GM23338 (cell line): Measurements from ENCODE around the gene OGT. TPM values are rescaled to one million over a fixed set of nuclear protein-coding genes. Genes with fewer than 3 reads are reported as not detected.
A peak's percentile ranks its signal among the peaks of the same experiment; 100 is the strongest.
"Not testable (repeated sequence)": the region's sequence is repeated elsewhere in the genome, so short reads cannot be mapped to it uniquely, and the experiment has no call there.

Source experiments
- ATAC-seq: fragments of 200-7000 bp; cut with Tn5 transposase; 3 replicates; pipeline ENCODE4 v1.9.1; 2020
- DNase-seq: peaks from one replicate; pipeline ENCODE4 v3.0.0-alpha.2; 2015; ENCODE audit warnings: low spot score
- H2AFZ ChIP-seq: fragments of 200-600 bp; sonication (generic); 2 replicates; pipeline ENCODE4 v1.8.0; 2016; ENCODE audit warnings: antibody characterized with exemption, mild to moderate bottlenecking, moderate library complexity
- H3F3A ChIP-seq: fragments of 200-600 bp; sonication (generic); replicated peaks from 2 replicates; pipeline ENCODE4 v1.8.0; 2017; ENCODE audit warnings: antibody characterized with exemption, mixed run types, low read depth
- H3K27ac ChIP-seq: fragments of 200-600 bp; sonication (generic); 2 replicates; pipeline ENCODE4 v1.6.1; 2016; ENCODE audit warnings: low read depth
- H3K27me3 ChIP-seq: fragments of 200-600 bp; sonication (generic); 2 replicates; pipeline ENCODE4 v1.8.0; 2016; ENCODE audit warnings: mild to moderate bottlenecking, mixed run types, moderate library complexity; ENCODE audit not compliant: insufficient read depth
- H3K36me3 ChIP-seq: fragments of 200-600 bp; sonication (generic); 2 replicates; pipeline ENCODE4 v1.8.0; 2016; ENCODE audit warnings: mild to moderate bottlenecking; ENCODE audit not compliant: insufficient read depth
- H3K4me1 ChIP-seq: fragments of 200-600 bp; sonication (generic); 2 replicates; pipeline ENCODE4 v1.8.0; 2016; ENCODE audit warnings: mild to moderate bottlenecking, moderate library complexity; ENCODE audit not compliant: insufficient read depth
- H3K4me2 ChIP-seq: fragments of 200-600 bp; sonication (generic); 2 replicates; pipeline ENCODE4 v1.7.1; 2017; ENCODE audit warnings: mixed run types
- H3K4me3 ChIP-seq: fragments of 200-600 bp; sonication (generic); 2 replicates; pipeline ENCODE4 v1.6.1; 2016; ENCODE audit warnings: mixed run types
- H3K79me2 ChIP-seq: fragments of 200-600 bp; sonication (generic); replicated peaks from 2 replicates; pipeline ENCODE4 v1.8.0; 2017; ENCODE audit warnings: mild to moderate bottlenecking; ENCODE audit not compliant: insufficient read depth
- H3K9me2 ChIP-seq: fragments of 200-600 bp; sonication (generic); 2 replicates; pipeline ENCODE4 v1.8.0; 2017; ENCODE audit not compliant: insufficient read depth
- H4K20me1 ChIP-seq: fragments of 200-600 bp; sonication (generic); replicated peaks from 2 replicates; pipeline ENCODE4 v1.8.0; 2017; ENCODE audit warnings: mild to moderate bottlenecking; ENCODE audit not compliant: insufficient read depth
- H3K27ac Mint-ChIP-seq: 2 replicates; pipeline ENCODE4 v1.8.0; 2020; ENCODE audit warnings: inconsistent platforms, mild to moderate bottlenecking, moderate library complexity, mixed read lengths
- H3K27me3 Mint-ChIP-seq: 3 replicates; pipeline ENCODE4 v1.8.0; 2022; ENCODE audit warnings: low read depth, mild to moderate bottlenecking, moderate library complexity, mixed read lengths, inconsistent platforms; ENCODE audit not compliant: insufficient read depth, poor library complexity
- H3K36me3 Mint-ChIP-seq: 3 replicates; pipeline ENCODE4 v1.8.0; 2021; ENCODE audit warnings: low read depth, mild to moderate bottlenecking, inconsistent platforms, moderate library complexity, mixed read lengths
- H3K4me1 Mint-ChIP-seq: 3 replicates; pipeline ENCODE4 v1.8.0; 2020; ENCODE audit warnings: mild to moderate bottlenecking, inconsistent platforms, mixed read lengths
- H3K4me3 Mint-ChIP-seq: 3 replicates; pipeline ENCODE4 v1.8.0; 2021; ENCODE audit warnings: moderate library complexity, mild to moderate bottlenecking, inconsistent platforms, mixed read lengths
- H3K9me3 Mint-ChIP-seq: 3 replicates; pipeline ENCODE4 v1.8.0; 2020; ENCODE audit warnings: moderate library complexity, mild to moderate bottlenecking, inconsistent platforms, mixed read lengths
- CREB1 ChIP-seq: fragments of 250-450 bp; sonication (Bioruptor Pico); IDR thresholded peaks from 2 replicates; pipeline ENCODE4 v1.5.0; 2020; ENCODE audit warnings: low read depth, mild to moderate bottlenecking, moderate library complexity
- EZH2phosphoT487 ChIP-seq: fragments of 200-600 bp; sonication (generic); IDR thresholded peaks from one replicate; pipeline ENCODE4 v1.8.1; 2018; ENCODE audit warnings: antibody characterized with exemption; ENCODE audit not compliant: unreplicated experiment
- JUNB ChIP-seq: IDR thresholded peaks from one replicate; pipeline ENCODE4 v1.6.1; 2016; ENCODE audit warnings: antibody characterized with exemption; ENCODE audit not compliant: unreplicated experiment
- NANOG ChIP-seq: IDR thresholded peaks from 2 replicates; pipeline ENCODE4 v1.6.1; 2016; ENCODE audit warnings: antibody characterized with exemption, borderline replicate concordance
- POLR2AphosphoS5 ChIP-seq: IDR thresholded peaks from 2 replicates; pipeline ENCODE4 v1.6.1; 2016; ENCODE audit warnings: antibody characterized with exemption, low read depth
- STAT1 ChIP-seq: IDR thresholded peaks from one replicate; pipeline ENCODE4 v1.6.1; 2016; ENCODE audit warnings: antibody characterized with exemption; ENCODE audit not compliant: unreplicated experiment
- ZNF114 ChIP-seq: fragments of 250-450 bp; sonication (Bioruptor Pico); IDR thresholded peaks from 2 replicates; pipeline ENCODE4 v1.5.0; 2020; ENCODE audit warnings: mild to moderate bottlenecking, moderate library complexity
- ZNF331 ChIP-seq: fragments of 250-450 bp; sonication (Bioruptor Pico); IDR thresholded peaks from 2 replicates; pipeline ENCODE4 v1.5.0; 2020; ENCODE audit warnings: low read depth, mild to moderate bottlenecking, moderate library complexity
- polyA plus RNA-seq: library from polyadenylated mRNA; unstranded; fragments of >200 nt; fragmentation: Nextera tagmentation; extraction: Ambion mirVana; gene quantifications from 2 replicates; pipeline ENCODE4 v1.2.1, GENCODE V29; 2016
- total RNA-seq: library from RNA; depleted of rRNA; stranded (reverse); fragments of >200 nt; shearing (Covaris generic); gene quantifications from 2 replicates; pipeline ENCODE4 v1.2.3, GENCODE V29; 2014
- TF ChIP-seq, protein P1 (sequence below): IDR thresholded peaks from one replicate; pipeline ENCODE4 v1.6.1; 2018; ENCODE audit warnings: antibody characterized with exemption; ENCODE audit not compliant: unreplicated experiment
- TF ChIP-seq, protein P2 (sequence below), 2 experiments: fragments of 200-600 bp in 1 of 2; sonication (generic) in 1 of 2; conservative IDR thresholded peaks; 2 replicates each; pipeline versions ENCODE4 v1.5.1 to v1.6.1; 2016 to 2017; ENCODE audit warnings: antibody characterized with exemption in 2 of 2, low read depth in 2 of 2, mild to moderate bottlenecking in 2 of 2, moderate library complexity in 1 of 2
- TF ChIP-seq, protein P3 (sequence below): IDR thresholded peaks from 2 replicates; pipeline ENCODE4 v1.6.1; 2016; ENCODE audit warnings: antibody characterized with exemption

OGT gene
- total and polyA plus RNA-seq, 2 experiments from 2014 or later, result 43.3 to 163 TPM

DNA sequence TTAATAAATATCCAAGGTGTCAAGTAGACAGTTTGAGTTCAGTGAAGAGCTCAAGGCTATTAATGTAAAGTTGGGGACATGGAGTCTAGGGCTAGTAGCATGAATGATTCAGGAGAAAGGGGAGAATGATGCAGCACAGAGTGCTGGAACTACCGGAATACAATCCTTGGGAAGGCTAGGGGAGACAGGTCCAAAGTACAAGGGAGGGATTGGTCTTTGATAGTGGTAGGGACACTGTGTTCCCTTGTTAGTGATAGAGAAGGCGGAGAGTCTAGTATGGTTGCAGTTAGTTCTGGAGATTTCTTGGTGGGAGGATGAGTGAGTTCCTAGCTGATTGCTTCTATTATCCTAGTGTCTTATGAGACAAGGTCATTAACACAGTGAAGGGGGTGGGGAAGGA, 54.0 kb downstream of the OGT start (continued):
- TF ChIP-seq, protein P1, sequence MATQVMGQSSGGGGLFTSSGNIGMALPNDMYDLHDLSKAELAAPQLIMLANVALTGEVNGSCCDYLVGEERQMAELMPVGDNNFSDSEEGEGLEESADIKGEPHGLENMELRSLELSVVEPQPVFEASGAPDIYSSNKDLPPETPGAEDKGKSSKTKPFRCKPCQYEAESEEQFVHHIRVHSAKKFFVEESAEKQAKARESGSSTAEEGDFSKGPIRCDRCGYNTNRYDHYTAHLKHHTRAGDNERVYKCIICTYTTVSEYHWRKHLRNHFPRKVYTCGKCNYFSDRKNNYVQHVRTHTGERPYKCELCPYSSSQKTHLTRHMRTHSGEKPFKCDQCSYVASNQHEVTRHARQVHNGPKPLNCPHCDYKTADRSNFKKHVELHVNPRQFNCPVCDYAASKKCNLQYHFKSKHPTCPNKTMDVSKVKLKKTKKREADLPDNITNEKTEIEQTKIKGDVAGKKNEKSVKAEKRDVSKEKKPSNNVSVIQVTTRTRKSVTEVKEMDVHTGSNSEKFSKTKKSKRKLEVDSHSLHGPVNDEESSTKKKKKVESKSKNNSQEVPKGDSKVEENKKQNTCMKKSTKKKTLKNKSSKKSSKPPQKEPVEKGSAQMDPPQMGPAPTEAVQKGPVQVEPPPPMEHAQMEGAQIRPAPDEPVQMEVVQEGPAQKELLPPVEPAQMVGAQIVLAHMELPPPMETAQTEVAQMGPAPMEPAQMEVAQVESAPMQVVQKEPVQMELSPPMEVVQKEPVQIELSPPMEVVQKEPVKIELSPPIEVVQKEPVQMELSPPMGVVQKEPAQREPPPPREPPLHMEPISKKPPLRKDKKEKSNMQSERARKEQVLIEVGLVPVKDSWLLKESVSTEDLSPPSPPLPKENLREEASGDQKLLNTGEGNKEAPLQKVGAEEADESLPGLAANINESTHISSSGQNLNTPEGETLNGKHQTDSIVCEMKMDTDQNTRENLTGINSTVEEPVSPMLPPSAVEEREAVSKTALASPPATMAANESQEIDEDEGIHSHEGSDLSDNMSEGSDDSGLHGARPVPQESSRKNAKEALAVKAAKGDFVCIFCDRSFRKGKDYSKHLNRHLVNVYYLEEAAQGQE, result no peak
- TF ChIP-seq, protein P2, sequence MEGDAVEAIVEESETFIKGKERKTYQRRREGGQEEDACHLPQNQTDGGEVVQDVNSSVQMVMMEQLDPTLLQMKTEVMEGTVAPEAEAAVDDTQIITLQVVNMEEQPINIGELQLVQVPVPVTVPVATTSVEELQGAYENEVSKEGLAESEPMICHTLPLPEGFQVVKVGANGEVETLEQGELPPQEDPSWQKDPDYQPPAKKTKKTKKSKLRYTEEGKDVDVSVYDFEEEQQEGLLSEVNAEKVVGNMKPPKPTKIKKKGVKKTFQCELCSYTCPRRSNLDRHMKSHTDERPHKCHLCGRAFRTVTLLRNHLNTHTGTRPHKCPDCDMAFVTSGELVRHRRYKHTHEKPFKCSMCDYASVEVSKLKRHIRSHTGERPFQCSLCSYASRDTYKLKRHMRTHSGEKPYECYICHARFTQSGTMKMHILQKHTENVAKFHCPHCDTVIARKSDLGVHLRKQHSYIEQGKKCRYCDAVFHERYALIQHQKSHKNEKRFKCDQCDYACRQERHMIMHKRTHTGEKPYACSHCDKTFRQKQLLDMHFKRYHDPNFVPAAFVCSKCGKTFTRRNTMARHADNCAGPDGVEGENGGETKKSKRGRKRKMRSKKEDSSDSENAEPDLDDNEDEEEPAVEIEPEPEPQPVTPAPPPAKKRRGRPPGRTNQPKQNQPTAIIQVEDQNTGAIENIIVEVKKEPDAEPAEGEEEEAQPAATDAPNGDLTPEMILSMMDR (conservative IDR thresholded peaks at IDR 0.05; ENCODE audit: low read depth in 2 of 2), result no peak

DNA sequence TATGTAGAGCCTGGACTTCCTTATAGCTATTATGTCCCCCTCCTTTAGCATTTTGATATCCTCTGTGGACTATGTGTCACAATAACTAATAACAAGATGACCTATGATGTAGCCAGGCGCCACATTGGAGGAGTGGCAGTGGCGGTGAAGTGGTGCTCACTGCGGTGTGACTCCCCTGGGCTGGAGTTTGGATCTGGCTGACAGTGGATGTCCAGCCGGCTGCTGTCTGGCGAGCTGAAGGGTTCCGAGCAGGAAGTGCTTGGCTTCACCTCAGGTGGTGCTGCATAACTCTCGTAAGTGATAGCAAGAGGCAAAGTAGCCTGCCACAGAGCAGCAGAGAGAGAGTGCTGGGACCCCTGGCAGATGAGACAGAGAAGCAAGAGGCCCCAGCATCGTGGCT, 60.3 kb downstream of the OGT start:
- H3K27ac Mint-ChIP-seq, DNase-seq, H3K36me3 ChIP-seq, H3K9me2 ChIP-seq, H3K4me2 ChIP-seq, H3K4me1 Mint-ChIP-seq, H3K4me1 ChIP-seq, H3K4me3 ChIP-seq, H3K27ac ChIP-seq, H3K36me3 Mint-ChIP-seq, H2AFZ ChIP-seq, H3K27me3 Mint-ChIP-seq, H4K20me1 ChIP-seq, H3F3A ChIP-seq, H3K27me3 ChIP-seq, H3K9me3 Mint-ChIP-seq, H3K79me2 ChIP-seq, H3K4me3 Mint-ChIP-seq: not testable (repeated sequence)
- peak; percentile 52; the same call in 1 of the 3 replicates for ATAC-seq

DNA sequence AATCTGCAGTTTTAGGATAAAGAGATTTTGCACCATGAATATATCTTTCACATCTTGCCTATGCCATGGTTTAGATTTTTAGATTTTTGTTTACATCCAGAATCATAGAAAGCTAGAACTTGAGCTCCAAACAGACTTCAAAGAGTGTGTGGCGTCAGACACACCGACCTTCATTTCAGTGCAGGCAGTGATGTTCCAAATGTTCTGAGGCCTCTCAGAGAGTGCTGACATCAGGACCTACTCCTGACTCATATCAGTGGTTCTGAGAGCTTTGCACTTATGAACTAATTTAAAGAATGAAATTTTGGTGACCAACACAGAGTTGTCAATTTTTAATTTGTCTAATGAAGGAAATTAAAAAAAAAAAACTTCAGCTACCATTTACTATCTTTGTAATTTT, 67.1 kb downstream of the OGT start:
- H3K4me1 Mint-ChIP-seq, result peaks cover 3% of the 10 kb centered on the region; the same call in 1 of the 3 replicates
- no peaks in the 10 kb centered on the region; the same call in 2 of the 3 replicates for H3K9me3 Mint-ChIP-seq
- H3K4me2 ChIP-seq, result no peak overlapping the region
- no peak overlapping the region for H3K4me3 ChIP-seq
- no peak for ATAC-seq
- H3K27me3 Mint-ChIP-seq, result no peaks in the 10 kb centered on the region
- no peak overlapping the region for H3K27ac Mint-ChIP-seq
- H3K27ac ChIP-seq, result no peak overlapping the region
- no peaks in the 10 kb centered on the region for H3K9me2 ChIP-seq
- no peak overlapping the region for H3K4me3 Mint-ChIP-seq
- H2AFZ ChIP-seq, result no peak overlapping the region
- H3K79me2 ChIP-seq, result no peaks in the 10 kb centered on the region
- no peaks in the 10 kb centered on the region for H3K27me3 ChIP-seq
- no peak for DNase-seq
- H3K4me1 ChIP-seq, result no peaks in the 10 kb centered on the region
- H3K36me3 Mint-ChIP-seq, result peaks cover 40% of the 10 kb centered on the region
- no peaks in the 10 kb centered on the region for H3F3A ChIP-seq
- H4K20me1 ChIP-seq, result no peaks in the 10 kb centered on the region
- H3K36me3 ChIP-seq, result no peaks in the 10 kb centered on the region
- TF ChIP-seq CREB1, result no peak
- TF ChIP-seq NANOG, result no peak
- TF ChIP-seq STAT1, result no peak
- no peak for TF ChIP-seq EZH2phosphoT487
- TF ChIP-seq ZNF114, result no peak
- TF ChIP-seq, protein P1, result no peak
- TF ChIP-seq ZNF331, result no peak
- TF ChIP-seq, protein P3, sequence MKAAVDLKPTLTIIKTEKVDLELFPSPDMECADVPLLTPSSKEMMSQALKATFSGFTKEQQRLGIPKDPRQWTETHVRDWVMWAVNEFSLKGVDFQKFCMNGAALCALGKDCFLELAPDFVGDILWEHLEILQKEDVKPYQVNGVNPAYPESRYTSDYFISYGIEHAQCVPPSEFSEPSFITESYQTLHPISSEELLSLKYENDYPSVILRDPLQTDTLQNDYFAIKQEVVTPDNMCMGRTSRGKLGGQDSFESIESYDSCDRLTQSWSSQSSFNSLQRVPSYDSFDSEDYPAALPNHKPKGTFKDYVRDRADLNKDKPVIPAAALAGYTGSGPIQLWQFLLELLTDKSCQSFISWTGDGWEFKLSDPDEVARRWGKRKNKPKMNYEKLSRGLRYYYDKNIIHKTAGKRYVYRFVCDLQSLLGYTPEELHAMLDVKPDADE, result no peak
- no peak for TF ChIP-seq JUNB
- no peak for TF ChIP-seq POLR2AphosphoS5
- TF ChIP-seq, protein P2 (conservative IDR thresholded peaks at IDR 0.05; ENCODE audit: low read depth in 2 of 2), result no peak
